GOT3 (cell line): ENCODE data around the gene PTPN2.
"Not testable (repeated sequence)": the region's sequence is repeated elsewhere in the genome, so short reads cannot be mapped to it uniquely, and the experiment has no call there.

Source experiments
- DNase-seq: peaks from one replicate; lab custom pipeline; 2025; ENCODE audit warnings: mixed read lengths; lab: John Stamatoyannopoulos, UW

The PTPN2 gene

GRCh38 chr18:12891561-12891960 is 7.5 kb upstream of the PTPN2 start:
- no peak for DNase-seq

DNA sequence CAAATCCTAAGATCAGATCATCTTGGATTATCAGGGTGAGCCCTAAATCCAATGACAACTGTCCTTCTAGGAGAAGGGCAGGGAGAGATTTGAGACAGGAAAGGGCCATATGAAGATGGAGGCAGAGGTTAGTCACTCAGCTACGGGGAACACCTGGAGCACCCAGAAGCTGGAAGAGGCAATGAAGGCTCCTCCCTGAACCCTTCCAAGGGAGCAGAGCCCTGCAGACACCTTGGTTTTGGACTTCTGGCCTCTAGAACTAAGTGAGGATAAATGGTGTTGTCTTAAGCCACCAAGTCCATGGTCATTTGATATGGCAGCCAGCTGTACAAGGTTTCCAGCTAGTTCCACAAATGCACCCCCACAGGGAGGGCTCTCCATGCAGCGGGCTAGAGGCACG is 6.9 kb upstream of the PTPN2 start:
- DNase-seq = no peak

GRCh38 chr18:12886498-12887126 is 2.6 kb upstream of the PTPN2 start:
- DNase-seq = no peak

DNA sequence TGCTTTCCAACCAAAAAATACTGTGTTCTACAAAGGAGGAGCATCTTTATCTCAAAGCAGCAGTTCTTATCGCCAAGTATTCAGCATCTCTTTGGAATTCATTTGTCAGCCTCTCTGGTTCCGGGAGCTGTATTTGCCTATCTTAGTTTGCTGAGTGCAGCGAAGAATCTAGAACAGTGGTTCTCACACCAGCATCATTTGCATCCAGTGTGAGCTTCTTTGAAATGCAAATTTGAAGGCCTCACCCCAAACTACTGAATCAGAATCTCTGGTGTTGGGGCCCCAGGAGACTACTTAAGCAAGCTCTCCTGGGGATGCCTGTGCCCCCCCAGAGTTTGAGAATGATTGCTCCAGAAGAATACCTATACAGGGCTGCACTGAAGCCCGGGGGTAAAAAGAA is 1.5 kb upstream of the PTPN2 start:
- DNase-seq = no peak

- no peak for DNase-seq
These were observed 628 bp upstream of the PTPN2 start for GRCh38 chr18:12884406-12885323.

DNA sequence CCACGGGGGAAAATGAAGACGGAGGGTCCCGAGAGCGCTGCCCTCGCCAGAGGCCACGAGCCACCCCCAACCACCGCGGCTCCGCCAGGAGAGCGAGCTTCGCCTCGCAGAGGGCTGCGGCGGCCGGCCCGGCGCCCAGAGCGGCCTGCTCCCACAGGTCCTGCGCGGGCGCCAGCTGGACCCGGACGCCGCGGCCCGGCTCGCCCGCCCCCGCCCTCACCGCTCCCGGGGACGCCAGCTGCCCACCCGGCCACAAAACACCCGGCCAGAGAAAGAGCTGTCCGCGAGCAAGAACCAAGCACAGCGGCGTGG is 709 bp downstream of the PTPN2 start:
- DNase-seq = no peak

GRCh38 chr18:12882453-12883371 is 1.3 kb downstream of the PTPN2 start:
- DNase-seq = no peak

GRCh38 chr18:12880541-12880910 is 3.5 kb downstream of the PTPN2 start:
- DNase-seq = no peak

DNA sequence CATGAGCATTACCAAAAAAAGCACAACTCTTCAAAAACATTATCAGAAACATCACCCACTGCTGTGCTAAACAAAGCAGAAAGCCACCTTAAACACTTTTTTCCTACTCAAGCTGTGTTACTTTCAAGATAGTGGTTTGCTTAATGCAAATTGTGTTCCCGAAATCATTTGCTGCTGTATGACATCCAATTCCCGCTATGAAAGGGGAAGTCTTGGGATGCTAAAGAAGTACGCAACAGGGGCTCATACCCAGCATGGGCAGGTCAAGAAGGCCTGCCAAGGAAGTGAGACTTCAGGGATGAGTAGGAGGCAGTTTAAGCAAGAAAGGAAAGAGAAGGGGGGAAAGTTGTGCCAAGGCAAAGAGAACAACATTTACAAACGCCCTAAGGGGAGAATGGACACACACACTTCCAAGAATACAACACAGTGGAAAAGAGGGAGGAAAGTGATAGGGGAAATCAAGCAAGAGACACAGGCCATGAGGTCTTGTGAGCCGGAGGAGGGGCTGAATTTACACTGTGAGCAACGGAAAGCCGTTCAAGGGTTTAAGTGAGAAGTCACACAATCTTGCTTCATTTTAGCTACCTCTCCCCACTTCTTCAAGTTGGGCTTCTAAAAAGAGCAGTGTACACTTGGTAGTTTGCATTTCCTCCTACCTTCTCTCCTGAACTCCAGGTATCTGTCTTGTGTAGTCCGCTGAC is 4.0 kb downstream of the PTPN2 start:
- DNase-seq = no peak

DNA sequence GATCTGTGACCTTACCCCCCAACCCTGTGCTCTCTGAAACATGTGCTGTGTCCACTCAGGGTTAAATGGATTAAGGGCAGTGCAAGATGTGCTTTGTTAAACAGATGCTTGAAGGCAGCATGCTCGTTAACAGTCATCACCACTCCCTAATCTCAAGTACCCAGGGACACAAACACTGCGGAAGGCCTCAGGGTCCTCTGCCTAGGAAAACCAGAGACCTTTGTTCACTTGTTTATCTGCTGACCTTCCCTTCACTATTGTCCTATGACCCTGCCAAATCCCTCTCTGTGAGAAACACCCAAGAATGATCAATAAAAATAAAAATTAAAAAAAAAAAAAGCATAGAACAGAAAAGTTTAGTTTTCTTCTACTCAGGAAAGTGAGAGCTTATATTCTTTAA is 9.0 kb downstream of the PTPN2 start:
- DNase-seq = not testable (repeated sequence)

DNA sequence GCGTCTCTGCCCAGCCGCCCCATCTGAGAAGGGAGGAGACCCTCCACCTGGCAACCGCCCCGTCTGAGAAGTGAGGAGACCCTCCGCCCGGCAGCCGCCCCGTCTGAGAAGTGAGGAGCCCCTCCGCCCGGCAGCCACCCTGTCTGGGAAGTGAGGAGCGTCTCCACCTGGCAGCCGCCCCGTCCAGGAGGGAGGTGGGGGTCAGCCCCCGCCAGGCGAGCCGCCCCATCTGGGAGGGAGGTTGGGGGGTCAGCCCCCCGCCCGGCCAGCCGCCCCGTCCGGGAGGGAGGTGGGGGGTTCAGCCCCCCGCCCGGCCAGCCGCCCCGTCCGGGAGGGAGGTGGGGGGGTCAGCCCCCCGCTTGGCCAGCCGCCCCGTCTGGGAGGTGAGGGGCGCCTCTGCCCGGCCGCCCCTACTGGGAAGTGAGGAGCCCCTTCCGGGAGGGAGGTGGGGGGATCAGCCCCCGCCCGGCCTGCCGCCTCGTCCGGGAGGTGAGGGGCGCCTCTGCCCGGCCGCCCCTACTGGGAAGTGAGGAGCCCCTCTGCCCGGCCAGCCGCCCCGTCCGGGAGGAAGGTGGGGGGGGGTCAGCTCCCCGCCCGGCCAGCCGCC is 10.0 kb downstream of the PTPN2 start:
- DNase-seq = not testable (repeated sequence)

- no peak for DNase-seq
These were observed 11.6 kb downstream of the PTPN2 start for GRCh38 chr18:12872408-12872807.

GRCh38 chr18:12868576-12868975 is 15.5 kb downstream of the PTPN2 start:
- DNase-seq = no peak

DNA sequence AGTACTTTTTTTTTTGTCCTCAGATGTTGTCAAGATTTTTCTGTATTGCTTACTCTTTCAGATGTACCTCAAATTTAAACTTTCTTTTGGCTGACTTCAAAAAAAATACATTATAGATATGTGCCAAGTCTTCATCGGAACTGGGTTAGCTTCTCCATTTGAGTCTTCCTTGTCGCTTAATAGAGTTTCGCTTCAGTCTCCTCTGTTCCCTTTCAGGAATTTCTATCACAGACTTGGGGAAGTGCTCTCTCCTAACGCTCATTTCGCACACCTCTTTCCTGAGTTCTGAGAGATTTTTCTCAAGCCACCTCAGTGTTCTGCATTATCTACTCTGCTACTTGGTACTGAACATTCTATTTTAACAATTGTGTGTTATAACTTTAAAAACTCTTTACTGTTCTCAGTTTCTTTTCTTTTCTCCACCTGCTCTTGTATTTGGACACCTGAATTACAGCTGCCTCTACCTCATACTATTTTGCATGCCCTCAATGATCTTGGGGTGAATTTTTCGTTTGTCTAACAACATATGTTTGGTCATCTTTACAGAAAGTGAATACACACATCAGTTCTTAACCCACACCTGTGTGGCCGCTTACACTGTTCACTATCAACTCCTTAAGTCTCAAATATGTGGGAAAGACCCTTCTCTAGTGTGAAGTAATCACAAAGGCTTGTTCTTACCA is 16.5 kb downstream of the PTPN2 start:
- DNase-seq = no peak

DNA sequence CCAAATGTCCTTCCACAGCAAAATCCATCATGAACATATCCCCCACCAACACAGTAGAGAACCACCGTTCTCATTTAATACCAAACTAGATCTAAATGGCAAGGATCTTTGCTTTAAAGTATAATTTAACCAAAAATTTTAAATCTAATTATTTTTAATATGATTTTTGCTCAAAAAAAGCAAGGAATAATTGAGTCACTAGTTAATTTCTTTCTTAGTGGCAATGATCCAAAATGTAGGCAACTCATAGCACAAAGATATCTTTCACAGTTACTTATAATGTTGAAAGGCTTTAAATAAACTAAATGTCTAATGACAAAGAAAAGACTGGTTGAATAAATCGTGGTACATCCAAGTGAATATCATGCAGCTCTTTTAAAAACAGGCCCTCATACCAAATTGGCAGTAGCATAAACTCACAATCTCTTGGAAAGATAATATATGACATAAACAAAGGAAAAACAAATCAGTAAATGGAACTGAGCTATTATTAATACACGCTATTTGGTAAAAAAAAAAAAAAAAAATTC is 20.3 kb downstream of the PTPN2 start:
- no peak for DNase-seq

DNA sequence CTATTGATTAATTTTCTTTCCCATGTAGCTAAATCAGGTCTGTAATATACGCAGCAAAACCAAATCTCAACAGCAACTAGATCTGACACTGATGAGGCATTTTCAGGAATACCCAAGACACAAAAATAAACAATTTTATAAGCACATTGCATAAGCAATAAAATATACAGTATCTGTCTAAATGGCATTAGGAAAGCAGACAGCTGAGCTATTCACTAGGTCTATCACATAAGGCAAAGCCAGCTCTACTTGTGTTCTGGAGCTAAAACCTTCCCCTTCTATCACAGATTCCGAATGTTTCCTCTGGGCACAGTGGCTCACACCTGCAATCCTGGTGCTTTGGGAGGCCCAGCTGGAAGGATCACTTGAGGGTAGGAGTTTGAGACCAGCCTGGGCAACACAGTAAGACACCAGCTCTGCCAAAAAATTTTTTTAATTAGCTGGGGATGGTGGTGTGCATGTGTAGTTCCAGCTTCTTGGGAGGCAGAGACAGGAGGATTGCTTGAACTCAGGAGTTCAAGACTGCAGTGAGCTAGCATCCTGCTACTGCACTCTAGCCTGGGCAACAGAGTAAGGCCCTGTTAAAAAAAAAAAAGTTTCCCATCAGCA is 21.1 kb downstream of the PTPN2 start:
- no peak for DNase-seq

DNA sequence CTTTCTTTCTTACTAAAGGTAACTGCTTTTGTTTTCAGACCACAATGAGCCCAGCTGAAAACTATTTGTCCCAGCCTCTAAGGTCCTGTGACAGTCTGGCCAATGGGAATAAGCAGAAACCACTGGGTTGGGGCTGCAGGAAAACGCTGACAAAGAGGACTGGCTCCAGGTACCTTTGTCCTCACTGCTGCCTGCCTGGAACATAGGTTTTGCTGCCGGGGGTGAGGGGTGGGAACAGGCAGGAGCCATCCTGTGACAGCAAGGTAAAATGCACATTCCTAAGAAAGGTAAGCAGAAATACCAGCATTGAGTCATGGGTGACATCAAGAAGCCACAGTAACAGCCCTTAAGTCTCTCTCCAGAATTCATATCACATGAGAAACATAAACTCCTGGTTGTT is 21.6 kb downstream of the PTPN2 start:
- no peak for DNase-seq

GRCh38 chr18:12861637-12862036 is 22.4 kb downstream of the PTPN2 start:
- no peak for DNase-seq

GRCh38 chr18:12860530-12860929 is 23.5 kb downstream of the PTPN2 start:
- DNase-seq = no peak

DNA sequence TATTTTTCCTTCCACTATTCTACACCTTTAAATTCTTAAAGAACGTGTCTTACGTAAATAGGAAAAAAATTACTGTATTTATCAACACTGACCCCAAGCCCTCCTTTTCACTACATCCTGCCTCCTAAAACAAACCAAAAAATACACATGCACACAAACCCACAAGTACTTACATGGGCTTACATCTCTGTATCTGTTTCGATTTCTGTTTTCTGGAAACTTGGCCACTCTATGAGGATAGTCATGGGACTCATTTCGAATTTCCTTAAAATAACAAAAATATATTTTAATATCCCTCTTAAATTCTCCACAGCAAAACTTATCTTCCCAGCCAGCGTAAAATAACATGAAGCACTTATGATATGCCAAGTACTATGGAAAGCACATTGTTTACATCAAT is 25.0 kb downstream of the PTPN2 start:
- no peak for DNase-seq
